ENCODE results near the gene TAF8. TPM values are rescaled to one million over a fixed set of nuclear protein-coding genes. Genes with fewer than 3 reads are reported as not detected.

The TAF8 gene
- total RNA-seq, 2 donors from 2014 or later: 21.9 to 35.8 TPM

- H3K27me3 ChIP-seq: no peaks in the 10 kb centered on the region
- no peak overlapping the region for H3K4me3 ChIP-seq
- peaks cover 0 to under 1% of the 10 kb centered on the region in 2 donors for H3K9me3 ChIP-seq
- no peak for DNase-seq (ENCODE audit: low spot score)
- no peaks in the 10 kb centered on the region for H3K36me3 ChIP-seq
- H3K27ac ChIP-seq: no peak overlapping the region
- H3K4me1 ChIP-seq: peaks cover 0 to 28% of the 10 kb centered on the region in 2 donors
- no peak for TF ChIP-seq CTCF (IDR thresholded peaks at IDR 0.05)
Measured at GRCh38 chr6:42105156-42105648, 54.9 kb downstream of the TAF8 start.

- Histone ChIP-seq H3K36me3 (no peaks in the 10 kb centered on the region), H3K27me3 (no peaks in the 10 kb centered on the region), H3K4me1 (peaks cover 0 to 24% of the 10 kb centered on the region in 2 donors), H3K27ac (no peak overlapping the region), H3K4me3 (no peak overlapping the region), H3K9me3 (peaks cover 0 to 5% of the 10 kb centered on the region in 2 donors)
- DNase-seq (ENCODE audit: low spot score): no peak
- TF ChIP-seq CTCF (IDR thresholded peaks at IDR 0.05): no peak
Measured at GRCh38 chr6:42105709-42106108, 55.4 kb downstream of the TAF8 start.

GRCh38 chr6:42106112-42107023, 56.0 kb downstream of the TAF8 start:
- peaks cover 0 to 21% of the 10 kb centered on the region in 2 donors for H3K4me1 ChIP-seq
- no peaks in the 10 kb centered on the region for H3K27me3 ChIP-seq
- peaks cover 0 to 5% of the 10 kb centered on the region in 2 donors for H3K9me3 ChIP-seq
- no peak for DNase-seq (ENCODE audit: low spot score)
- H3K4me3 ChIP-seq: no peak overlapping the region
- no peak for TF ChIP-seq CTCF (IDR thresholded peaks at IDR 0.05)
- H3K36me3 ChIP-seq: no peaks in the 10 kb centered on the region
- H3K27ac ChIP-seq: no peak overlapping the region

GRCh38 chr6:42108071-42108470, 57.7 kb downstream of the TAF8 start:
- Histone ChIP-seq H3K27ac (no peak overlapping the region), H3K4me1 (peaks cover 0 to 19% of the 10 kb centered on the region in 2 donors), H3K4me3 (no peak overlapping the region), H3K9me3 (peaks cover 0 to 5% of the 10 kb centered on the region in 2 donors), H3K27me3 (no peaks in the 10 kb centered on the region), H3K36me3 (no peaks in the 10 kb centered on the region)
- no peak for TF ChIP-seq CTCF (IDR thresholded peaks at IDR 0.05)
- no peak for DNase-seq (ENCODE audit: low spot score)

GRCh38 chr6:42110683-42111082, 60.4 kb downstream of the TAF8 start:
- Histone ChIP-seq H3K36me3 (no peaks in the 10 kb centered on the region), H3K27ac (no peak overlapping the region), H3K9me3 (peaks cover 0 to 5% of the 10 kb centered on the region in 2 donors), H3K4me1 (no peaks in the 10 kb centered on the region), H3K4me3 (no peak overlapping the region), H3K27me3 (no peaks in the 10 kb centered on the region)
- TF ChIP-seq CTCF (IDR thresholded peaks at IDR 0.05): no peak
- no peak for DNase-seq (ENCODE audit: low spot score)

Data from right atrium auricular region (tissue), 2 donors.